GM12873 (cell line): ENCODE measurements around the gene SCG3.

ENCODE experiments used
- TF ChIP-seq, protein P1 (sequence below): IDR thresholded peaks from 2 replicates; pipeline ENCODE4 v1.5.1; 2012; ENCODE audit warnings: low read depth, mild to moderate bottlenecking, moderate library complexity, low read length, control low read depth; ENCODE audit not compliant: insufficient read depth; ENCODE audit errors: missing control alignments

SCG3 gene

DNA sequence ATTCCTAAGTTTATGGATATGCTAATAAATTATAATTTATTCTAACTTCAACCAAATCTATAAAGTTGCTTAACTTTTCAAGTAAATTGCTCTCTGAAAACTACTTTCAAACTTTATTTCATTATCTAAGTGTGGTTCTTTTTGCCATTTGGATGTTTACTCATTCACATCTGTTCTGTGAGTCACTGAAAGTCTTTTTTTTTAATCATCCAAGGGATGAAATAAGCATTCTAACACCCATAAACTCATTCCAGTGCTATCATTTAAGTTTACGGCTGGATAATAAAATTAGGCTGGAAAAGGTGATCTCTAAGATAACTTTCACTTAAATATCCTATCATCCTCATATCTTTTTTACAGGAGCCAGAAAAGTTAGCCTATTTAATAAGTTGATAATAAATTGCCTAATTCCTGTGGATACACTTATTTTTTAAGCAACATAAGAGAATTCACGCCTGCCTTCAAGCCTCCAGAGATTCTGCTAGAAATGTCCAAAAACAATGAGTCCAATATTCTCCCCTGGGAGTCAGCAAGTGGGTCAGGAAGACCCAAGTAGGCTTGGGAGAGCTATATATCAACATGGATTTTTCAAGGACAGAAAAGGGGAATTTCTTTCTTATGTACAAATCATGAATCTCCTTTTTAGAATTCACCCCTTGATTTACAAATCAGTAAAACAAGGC lies 25.8 kb downstream of the SCG3 start:
- TF ChIP-seq, protein P1, sequence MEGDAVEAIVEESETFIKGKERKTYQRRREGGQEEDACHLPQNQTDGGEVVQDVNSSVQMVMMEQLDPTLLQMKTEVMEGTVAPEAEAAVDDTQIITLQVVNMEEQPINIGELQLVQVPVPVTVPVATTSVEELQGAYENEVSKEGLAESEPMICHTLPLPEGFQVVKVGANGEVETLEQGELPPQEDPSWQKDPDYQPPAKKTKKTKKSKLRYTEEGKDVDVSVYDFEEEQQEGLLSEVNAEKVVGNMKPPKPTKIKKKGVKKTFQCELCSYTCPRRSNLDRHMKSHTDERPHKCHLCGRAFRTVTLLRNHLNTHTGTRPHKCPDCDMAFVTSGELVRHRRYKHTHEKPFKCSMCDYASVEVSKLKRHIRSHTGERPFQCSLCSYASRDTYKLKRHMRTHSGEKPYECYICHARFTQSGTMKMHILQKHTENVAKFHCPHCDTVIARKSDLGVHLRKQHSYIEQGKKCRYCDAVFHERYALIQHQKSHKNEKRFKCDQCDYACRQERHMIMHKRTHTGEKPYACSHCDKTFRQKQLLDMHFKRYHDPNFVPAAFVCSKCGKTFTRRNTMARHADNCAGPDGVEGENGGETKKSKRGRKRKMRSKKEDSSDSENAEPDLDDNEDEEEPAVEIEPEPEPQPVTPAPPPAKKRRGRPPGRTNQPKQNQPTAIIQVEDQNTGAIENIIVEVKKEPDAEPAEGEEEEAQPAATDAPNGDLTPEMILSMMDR: no peak

DNA sequence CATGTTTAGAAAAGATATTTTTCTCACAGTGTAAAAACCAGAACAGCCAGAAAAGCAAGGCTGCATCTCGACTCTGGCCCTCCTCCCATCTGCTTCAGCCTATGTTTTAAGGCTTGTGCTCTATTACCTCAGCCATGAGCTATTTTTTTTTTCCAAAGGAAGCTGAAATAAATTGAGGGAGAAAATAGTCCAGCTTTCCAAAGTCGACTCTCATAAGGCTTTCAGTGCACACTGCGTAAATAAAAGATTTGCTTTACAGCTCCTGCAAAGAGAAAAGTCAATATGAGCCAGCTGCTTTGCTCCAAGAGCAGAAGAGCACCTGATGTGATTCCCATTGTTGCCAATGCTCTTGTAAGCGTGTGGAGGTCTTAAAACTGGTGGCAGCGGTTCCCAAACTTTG lies 26.7 kb downstream of the SCG3 start:
- TF ChIP-seq, protein P1: no peak

DNA sequence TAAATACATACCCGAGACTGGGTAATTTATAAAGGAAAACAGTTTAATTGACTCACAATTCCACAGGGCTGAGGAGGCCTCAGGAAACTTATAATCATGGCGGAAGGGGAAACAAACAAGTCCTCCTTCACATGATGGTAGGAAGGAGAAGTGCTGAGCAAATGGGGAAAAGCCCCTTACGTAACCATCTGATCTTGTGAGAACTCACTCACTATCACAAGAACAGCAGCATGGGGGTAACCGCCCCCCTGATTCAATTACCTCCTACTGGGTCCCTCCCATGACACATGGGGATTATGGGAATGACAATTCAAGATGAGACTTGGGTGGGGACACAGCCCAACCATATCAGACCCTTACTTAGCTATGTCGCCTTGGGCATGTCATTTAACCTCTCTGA lies 27.7 kb downstream of the SCG3 start:
- TF ChIP-seq, protein P1: no peak

DNA sequence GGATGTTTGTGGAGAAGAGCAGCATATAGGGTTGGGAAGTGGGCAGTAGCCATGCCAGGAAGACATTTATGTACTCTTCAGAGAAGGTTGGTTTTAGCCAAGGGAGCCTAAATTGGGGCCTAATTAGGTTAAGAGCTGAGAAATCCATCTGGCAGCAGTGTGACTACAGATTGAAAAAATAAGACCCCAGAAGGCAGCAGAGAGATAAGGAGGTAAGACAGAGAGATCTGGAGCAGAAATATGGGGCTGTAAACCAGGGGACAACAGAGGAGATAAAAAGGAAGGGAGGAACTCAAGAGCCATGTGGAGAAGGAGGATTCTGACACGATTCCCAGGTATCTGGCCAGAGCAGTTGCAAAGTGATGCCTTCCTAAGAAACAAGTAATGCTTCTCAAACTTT lies 32.9 kb downstream of the SCG3 start:
- TF ChIP-seq, protein P1: no peak

DNA sequence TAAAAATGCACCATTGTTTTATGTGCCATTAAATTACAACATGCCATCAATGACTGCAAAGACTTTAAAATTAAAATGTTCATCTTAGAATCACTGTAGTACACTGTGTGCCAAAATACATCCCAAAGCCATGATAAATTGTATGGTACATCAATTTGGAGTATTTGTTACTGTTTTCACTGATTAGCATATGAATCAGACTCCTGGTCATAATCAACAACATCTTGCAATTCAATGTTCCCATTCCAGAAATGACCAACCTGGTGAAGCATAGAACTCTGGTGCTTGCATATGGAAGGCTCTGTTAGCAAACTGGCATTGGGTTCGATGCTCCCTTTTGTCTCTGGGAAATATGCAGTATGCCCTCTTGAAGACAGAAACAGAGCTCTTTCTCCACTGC lies 33.6 kb downstream of the SCG3 start:
- TF ChIP-seq, protein P1: no peak

DNA sequence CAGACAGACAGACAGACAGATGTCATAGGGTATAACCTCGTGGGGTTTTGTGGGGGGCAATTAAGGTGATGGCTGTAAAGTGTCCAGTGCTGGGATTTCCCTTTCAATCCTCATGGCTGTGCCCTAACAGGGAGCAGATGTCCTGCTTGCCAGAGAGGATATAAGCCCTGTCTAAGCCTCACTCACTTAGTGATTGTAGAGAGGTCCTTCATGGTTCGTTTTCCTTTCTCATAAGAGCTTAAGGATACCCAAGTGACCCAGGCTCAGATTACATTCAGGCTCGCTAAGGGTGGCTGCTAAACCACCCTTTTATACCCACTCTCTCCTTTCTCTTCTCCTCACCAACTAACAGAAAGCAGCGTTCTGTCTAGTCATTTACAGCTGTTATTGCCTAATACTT lies 36.9 kb downstream of the SCG3 start:
- TF ChIP-seq, protein P1: no peak

GRCh38 chr15:51718746-51719145 lies 37.4 kb downstream of the SCG3 start:
- TF ChIP-seq, protein P1: no peak
